HG02852 (cell line): ENCODE results near the gene GPHN.

Experiments
- ATAC-seq: cut with Tn5 transposase; IDR thresholded peaks from one replicate; pipeline ENCODE4 v1.9.1; 2021; ENCODE audit warnings: mild to moderate bottlenecking, moderate library complexity; ENCODE audit not compliant: unreplicated experiment

Gene GPHN

DNA sequence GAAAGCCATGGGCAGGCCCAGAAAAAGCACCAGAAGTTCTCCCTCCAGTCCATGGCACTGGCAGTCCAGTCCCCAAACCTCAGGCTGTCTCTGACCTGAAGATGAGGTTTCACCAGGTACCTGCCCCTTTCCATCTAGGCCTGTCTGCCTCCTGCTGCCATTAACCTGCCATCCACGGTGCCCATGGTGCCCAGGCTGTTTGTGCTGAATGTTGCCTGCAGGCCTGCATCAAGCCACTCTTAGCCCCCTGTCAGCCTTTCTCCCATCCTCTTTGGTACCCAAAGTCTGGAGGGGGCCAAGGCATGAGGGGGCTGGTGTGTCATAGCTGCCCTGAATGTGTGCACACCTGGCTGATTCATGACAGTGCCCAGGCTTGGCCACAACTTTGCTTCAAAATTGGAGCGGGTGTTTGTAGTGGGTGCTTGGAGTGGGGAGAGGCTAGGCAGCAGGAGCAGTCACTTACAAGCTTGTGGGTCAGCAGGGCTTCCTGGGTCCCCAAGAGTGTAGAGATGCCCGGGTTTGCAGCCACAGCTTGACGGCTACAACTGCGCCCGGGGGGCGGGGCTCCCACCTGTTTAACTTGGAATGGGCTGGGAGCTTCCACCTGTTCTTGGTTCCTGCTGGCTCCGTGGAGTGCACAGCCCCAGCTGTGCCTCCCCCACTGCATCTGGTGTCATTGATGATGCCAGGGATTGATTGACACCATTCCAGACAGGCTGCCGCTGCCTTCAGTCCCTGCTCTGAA is 88.5 kb downstream of the GPHN start:
- no peak for ATAC-seq

GRCh38 chr14:66600416-66600815 is 92.5 kb downstream of the GPHN start:
- ATAC-seq, result no peak

DNA sequence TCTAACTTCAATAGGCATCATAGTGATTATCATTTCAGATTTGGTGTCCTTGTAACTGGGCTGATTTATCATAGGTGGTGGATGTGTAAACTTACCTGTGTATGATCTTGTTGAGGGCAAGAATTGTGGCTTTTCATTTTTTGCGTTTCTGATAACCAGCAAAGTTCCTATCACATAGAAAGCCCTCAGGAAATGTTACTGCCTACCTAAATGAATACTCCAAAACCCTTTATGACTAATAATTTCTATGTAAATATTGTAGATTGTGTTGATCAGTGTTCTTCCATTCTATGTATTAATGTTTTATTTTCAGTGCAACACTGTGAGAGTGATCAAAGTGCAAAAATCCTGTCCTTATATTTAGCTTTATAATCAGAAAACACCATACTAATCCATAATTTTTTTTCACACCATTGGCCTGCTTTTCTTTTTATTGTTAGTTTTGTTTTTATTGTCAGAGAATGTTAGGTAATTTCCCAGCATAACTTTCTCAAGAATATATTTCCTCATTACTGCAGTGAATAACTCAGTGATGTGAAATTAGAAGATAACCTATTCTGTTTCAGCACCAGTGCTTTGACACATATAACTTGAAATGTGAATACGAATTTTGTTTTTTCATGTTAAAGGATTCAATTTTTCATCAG is 94.1 kb downstream of the GPHN start:
- ATAC-seq, result peak; percentile 61

- no peak for ATAC-seq
Measured at GRCh38 chr14:66603945-66604344, 96.0 kb downstream of the GPHN start.

- ATAC-seq, result no peak
Measured at GRCh38 chr14:66606826-66607225, 98.9 kb downstream of the GPHN start.

DNA sequence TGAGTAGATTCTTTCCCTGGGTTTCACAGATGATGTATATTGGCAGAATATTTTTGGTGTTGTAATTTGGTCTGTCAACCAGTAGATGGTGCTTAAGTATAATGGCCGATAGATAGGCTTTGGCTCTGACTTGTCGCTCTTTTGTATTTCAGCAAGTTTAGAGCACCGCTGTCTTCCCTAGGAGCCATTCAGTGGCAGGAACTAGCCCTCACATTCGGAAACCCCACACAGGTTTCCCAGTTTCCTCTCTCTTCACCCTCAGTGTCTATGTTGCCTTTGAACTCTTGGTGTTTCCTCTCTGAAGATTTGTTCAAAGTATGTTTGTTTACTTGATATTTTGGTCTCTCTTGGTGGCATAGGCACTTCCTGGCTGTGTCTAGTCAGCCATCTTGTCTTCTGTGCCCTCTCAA is 102.2 kb downstream of the GPHN start:
- no peak for ATAC-seq

DNA sequence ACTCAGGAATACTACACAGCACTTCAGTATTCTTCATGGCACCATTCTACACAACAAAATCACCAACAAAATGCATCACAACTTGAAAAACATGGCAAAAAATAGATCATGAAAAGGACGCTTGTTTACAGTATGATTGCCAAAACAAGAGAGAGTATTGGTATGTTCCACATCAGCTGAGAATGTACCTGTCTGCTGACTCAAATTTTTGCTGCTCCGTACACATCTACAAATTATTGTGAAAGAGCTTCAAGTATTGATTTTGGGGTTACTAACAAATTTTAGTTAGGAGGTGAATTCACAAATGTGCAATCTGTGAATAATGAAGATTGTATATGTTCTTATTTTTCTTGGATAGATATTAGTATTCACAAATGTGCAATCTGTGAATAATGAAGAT is 105.4 kb downstream of the GPHN start:
- no peak for ATAC-seq

- ATAC-seq, result no peak
Measured at GRCh38 chr14:66619952-66620351, 112.0 kb downstream of the GPHN start.

- ATAC-seq, result no peak
Measured at GRCh38 chr14:66623838-66624237, 115.9 kb downstream of the GPHN start.

- ATAC-seq, result no peak
Measured at GRCh38 chr14:66624336-66624937, 116.5 kb downstream of the GPHN start.

GRCh38 chr14:66628636-66629035 is 120.7 kb downstream of the GPHN start:
- no peak for ATAC-seq

DNA sequence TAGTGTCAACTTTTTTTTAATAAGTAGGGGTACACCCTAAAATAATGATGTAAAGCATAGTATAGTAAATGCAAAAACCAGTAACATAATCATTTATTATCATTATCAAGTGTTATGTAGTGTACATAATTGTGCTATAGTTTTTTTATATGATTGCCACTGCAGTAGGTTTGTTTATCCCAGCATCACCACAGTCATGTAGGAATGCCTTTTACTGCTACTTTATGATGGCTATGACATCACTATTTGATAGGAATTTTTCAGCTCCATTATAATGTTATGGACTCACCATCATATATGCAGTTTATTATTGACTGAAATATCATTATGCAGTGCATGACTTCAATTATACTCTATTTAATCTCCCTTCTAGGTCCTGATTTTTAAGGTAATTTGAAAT is 121.6 kb downstream of the GPHN start:
- ATAC-seq, result no peak

DNA sequence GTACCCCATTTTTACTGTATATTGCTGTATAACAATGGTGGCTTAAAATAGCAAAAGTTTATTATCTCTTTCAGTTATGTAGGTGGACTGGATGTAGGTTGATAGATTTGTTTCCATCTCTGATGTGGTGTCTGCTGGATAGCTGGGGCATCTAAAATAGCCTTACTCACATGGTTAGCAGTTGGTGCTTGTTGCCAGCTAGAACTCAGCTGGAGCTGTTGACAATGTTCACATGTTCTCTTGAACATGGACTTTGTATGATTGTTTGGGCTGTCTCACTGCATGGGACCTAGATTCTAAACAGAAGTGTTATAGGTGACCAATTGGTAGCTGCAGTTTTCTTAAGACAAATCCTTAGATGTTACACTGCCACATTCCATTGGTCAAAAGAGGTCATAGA is 126.9 kb downstream of the GPHN start:
- ATAC-seq, result no peak

DNA sequence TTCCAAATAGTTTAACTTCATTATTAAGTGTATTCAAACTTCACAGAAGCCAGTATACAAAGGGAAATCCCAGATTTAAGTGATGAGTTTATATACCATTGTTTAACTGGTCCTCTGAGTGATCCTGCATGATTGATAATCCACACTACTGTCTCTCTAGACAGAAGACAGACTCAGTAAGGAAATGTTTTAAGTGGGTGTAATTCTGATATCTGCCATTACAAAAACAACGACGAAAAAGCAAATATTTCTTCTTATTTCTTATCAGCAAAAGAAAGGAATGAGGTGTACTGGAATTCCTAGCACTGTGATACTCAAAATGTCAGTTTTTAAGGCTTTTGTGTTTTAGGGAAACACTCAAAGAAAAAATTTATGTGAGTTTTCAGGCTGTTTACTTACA is 127.5 kb downstream of the GPHN start:
- no peak for ATAC-seq

GRCh38 chr14:66636240-66636639 is 128.3 kb downstream of the GPHN start:
- ATAC-seq, result no peak

GRCh38 chr14:66638689-66639088 is 130.7 kb downstream of the GPHN start:
- ATAC-seq, result no peak

DNA sequence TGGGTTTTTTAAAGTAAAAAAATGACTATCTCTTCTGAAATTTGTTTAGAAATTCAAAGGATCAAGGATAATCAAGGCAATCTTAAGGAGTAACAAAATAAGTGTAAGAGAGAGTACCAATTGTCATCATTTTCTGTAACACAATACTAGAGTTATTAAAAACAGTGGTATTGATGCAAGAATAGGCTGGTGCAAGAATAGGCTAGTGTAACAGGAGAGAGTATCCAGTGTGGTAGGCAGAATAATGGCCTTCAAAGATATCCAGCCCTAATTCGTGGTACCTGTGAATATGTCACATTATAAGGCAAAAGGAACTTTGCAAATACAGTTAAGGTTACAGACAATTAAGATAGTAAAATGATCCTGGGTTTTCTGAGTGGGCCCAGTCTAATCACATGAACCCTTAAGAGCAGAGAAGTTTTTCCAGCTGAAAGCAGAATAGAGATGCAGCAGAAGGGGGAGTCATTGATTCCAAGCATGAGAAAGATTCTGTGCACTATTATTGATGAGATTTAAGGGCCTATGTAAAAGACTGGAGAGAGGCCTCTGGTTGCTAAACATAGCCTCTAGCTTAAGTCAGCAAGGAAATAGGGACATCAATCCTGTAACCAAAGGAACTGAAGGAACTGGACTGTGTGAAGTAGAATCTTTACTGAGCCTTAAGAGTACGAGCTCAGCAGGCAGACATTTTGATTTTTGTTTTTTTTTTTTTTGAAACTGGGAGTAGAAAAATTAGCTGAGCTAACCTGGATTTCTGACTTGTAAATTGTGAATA is 134.1 kb downstream of the GPHN start:
- ATAC-seq, result no peak

- no peak for ATAC-seq
Measured at GRCh38 chr14:66643344-66643743, 135.4 kb downstream of the GPHN start.

DNA sequence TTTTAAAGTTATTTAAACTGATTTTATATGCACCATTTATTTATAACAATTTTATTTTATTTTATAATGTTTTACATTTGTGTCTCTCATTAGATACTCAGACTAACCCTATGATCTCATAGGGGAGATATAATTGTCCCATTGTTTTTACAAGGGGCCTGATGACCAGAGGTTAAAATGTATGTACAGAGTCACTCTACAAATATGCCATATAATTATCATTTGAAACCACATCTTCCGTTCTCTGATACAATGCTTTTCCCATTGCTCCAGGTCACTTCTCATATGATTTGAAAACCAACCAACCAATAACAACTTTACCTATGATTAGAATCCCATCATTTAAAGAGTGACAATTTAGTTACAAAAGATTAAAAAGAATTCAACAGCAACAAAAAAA is 137.8 kb downstream of the GPHN start:
- no peak for ATAC-seq

- ATAC-seq, result peak; percentile 81
Measured at GRCh38 chr14:66649498-66649897, 141.6 kb downstream of the GPHN start.

DNA sequence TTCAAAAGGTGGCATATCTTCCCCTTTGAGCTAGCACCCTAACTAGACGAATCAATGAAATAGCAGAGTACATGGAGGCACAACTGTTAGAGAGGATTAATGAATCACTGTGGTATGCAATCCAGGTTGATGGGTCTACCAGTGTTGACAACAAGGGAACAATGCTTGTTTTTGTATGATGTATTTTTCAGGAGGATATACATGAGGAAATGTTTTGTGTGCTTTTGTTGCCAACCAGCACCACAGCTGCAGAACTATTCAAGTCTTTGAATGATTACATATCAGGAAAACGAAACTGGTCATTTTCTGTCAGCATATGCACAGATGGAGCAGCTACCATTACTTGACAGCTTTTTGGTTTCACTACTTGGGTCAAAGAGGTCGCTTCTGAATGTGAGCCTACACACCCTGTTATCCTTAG is 142.6 kb downstream of the GPHN start:
- ATAC-seq, result no peak
